Prostate gland (tissue), 2 donors: ENCODE results near the gene C16orf74.

ENCODE experiments used
- CTCF ChIP-seq, 4 experiments: fragments of 200-600 bp in 2 of 4; fragments of 450-650 bp in 2 of 4; sonication (generic) in 2 of 4; IDR thresholded peaks; 1 replicate in 3 of 4; 2 replicates in 1 of 4; pipeline ENCODE4 v1.5.1; 2016 to 2019; ENCODE audit warnings: antibody characterized with exemption in 4 of 4, mild to moderate bottlenecking in 2 of 4, moderate library complexity in 2 of 4
- POLR2A ChIP-seq: fragments of 450-650 bp; IDR thresholded peaks from one replicate; pipeline ENCODE4 v1.6.1; 2016; ENCODE audit warnings: antibody characterized with exemption, mild to moderate bottlenecking

GRCh38 chr16:85757341-85757822, 6.5 kb upstream of the C16orf74 start:
- TF ChIP-seq CTCF (IDR thresholded peaks at IDR 0.05) (no peak), POLR2A (no peak)
